GM18907 (cell line): ENCODE results near the gene RAD51B.
"Not testable (repeated sequence)": the region's sequence is repeated elsewhere in the genome, so short reads cannot be mapped to it uniquely, and the experiment has no call there.

Source experiments
- ATAC-seq: cut with Tn5 transposase; IDR thresholded peaks from one replicate; pipeline ENCODE4 v1.9.1; 2021; ENCODE audit warnings: mild to moderate bottlenecking, moderate library complexity; ENCODE audit not compliant: unreplicated experiment

RAD51B gene

GRCh38 chr14:68760761-68761160 lies 941.2 kb downstream of the RAD51B start:
- ATAC-seq = no peak

DNA sequence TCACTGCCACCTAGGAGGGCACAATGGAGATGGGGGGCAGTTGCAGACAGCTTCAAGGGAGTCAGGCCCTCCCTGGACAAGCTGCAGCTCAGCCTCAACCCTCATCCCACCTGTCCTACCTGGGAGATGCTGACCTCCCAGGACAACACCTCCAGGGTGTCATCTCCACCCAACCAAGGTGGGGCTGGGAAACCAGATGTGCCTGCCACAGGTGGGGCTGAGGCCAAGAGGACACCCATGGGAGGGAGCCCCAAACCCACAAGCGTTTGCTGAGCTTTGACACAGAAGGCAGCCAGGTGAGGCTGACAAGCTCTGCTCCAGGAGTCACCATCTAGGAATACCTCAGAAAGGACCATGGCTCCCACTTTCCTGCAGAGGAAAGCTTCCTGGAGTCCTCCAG lies 941.8 kb downstream of the RAD51B start:
- ATAC-seq = no peak

DNA sequence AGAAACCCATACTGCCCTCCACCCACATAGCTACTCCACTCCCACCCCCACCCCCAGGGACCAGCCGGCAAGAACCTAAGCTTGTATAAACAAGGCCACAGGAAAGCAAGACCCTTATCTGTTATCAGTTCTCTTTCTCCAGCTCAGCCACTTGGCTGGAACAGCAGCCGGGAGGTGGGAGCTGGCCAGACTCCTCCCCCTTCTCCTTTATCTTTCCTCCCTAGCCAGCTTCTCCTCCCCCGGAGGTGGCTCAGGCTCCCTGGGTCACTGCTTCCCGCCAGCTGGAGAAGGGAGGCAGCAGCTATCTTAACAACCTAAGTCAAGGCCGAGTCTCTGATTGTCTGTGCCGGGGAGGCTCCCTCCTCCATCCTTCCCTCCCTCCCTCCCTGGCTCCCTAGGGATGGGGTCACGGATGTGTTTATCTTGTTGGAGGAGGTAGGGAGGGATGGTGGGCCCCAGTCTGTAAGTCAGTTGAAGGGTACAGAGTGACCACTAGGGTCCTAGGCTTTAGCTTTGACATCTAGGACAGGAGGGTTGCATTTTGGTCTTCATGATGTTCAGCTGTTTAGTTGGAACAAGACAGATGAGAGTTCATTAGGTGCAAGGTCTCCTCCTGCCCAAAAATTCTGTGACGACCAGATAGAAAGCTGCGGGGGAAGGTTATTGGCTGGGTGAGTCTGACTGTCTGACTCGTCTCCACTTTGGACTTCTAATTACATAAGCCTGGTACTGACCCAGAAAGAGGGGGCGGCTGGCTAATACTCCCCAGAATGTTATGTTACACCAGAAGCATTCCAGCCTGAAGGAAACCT lies 943.6 kb downstream of the RAD51B start:
- no peak for ATAC-seq

- not testable (repeated sequence) for ATAC-seq
Measured at GRCh38 chr14:68763843-68764242, 944.3 kb downstream of the RAD51B start.

DNA sequence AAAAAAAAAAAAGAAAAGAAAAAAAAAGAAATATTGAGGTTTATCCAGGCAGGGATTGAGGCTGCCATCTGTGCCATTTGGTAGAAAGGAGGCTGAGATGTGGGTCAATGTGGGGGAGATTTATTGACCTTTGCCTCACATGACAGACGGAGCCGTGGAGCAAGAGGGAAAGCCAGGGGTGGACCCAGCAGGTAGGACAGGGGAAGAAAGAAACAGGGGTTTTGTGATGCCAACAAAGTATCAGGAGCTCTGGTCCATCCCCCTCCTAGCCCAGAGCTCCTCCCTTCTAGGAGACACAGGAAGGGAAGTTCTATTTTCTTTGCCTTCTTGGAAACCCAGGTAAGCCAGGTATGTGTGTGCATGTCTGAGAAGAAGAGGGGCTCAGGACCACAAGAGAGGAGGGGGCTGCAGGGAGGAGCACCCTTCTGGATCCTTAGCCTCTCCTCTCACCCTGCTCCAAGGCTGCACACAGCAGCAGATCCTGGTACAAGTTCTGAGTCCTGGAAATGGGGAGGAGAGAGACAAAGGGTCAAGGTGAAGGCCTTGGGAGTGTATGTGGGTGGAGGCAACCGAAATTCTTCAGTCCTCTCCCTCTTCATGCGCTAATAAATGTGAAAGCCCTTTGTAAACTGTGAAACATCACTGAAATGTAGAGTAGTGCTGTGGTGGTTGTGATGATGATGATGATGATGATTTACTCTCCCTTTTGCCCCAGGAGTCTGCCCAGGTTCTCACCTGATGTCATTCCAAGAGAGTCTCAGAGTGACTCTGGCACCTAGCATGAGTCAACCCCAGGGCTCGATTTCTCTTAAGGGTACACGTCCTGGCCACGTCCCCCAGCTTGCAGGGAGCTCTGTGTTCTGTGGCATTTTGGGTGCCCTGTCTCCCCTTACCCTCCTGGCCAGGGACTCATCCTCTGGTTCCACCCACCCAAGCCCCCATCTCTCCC lies 947.0 kb downstream of the RAD51B start:
- ATAC-seq = no peak

- no peak for ATAC-seq
Measured at GRCh38 chr14:68767248-68767645, 947.7 kb downstream of the RAD51B start.

DNA sequence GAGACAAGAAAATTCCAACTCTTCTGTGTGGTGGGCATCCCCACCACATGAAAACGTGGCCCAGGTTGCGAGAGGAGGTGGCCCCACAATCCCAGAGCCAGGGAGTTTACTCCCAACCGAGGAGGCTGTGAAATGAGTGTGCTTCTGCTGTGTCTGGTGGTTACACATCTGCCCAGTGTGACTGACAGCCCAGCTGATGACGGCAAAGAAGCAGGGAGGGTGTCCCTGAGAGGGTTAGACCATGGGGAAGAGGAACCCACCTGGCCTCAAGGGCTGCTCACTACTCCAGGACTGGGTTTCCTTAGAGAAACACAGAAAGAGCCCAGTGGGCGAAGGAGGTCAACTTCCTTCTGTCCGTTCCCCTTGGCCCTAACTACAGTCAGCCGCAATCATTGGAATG lies 948.7 kb downstream of the RAD51B start:
- ATAC-seq = no peak

- ATAC-seq = no peak
Measured at GRCh38 chr14:68770051-68770450, 950.5 kb downstream of the RAD51B start.

DNA sequence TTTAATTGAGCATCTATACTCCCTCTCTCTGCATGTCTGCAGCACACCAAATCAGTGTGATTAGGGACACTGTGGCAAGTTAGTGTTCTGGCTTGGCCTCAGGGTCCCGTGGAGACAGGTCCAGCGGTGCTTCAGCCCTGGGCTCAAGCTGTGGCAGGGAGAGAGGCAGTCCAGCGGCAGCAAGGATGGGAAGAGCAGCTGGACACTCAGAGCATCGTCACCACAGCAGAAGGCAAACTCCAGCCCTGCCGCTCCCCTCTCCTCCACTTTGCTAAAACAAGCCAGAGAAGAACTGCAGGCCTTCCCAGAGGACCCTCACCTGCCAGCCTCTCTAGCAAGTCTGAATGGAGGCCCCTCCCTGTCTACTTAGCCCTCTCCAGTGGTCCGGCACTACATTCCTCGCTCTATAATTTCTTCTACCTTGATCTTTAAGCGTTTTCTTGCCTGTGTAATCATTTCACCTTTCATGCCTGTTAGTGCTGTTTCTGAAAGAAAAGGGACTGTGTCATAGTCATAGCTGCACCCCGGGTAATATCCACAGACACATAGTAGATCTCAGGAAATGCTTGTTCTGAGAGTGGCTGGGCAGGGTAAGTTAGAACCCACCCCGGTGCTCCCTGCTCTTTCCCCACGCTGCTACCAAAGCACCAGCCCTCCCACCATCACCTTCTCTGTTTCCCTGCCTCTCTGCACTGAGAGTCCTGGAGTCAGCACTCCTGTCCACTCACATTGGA lies 951.1 kb downstream of the RAD51B start:
- no peak for ATAC-seq

- ATAC-seq = no peak
Measured at GRCh38 chr14:68771631-68772030, 952.1 kb downstream of the RAD51B start.

DNA sequence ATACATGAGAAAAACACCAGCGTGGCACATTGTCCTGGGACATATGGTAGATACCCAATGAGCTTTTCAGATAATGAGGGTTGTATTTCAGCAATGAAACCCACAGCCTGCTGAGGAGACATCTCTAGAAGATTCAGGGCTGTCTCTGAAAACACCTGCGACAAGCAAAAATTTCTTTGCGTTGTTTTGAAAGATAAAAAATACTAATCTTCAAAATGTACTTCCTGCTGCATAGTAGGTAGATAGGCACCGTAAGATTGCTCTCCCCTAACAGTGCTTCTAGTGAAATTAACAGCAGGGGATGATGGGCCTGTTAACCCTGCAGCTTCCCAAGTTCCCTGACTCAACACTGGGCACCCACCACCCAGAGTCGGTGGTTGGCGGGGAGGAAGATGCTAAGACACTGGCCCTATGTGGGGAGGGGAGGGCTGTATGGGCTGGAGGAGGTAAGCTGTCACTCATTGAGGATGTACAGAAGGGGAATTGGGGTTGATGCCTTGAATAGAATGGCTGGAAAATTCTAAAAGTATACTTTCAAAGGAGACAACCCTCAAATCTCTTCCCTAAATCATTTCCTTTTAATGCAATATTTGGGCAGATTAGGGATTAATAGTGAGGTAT lies 953.3 kb downstream of the RAD51B start:
- no peak for ATAC-seq

DNA sequence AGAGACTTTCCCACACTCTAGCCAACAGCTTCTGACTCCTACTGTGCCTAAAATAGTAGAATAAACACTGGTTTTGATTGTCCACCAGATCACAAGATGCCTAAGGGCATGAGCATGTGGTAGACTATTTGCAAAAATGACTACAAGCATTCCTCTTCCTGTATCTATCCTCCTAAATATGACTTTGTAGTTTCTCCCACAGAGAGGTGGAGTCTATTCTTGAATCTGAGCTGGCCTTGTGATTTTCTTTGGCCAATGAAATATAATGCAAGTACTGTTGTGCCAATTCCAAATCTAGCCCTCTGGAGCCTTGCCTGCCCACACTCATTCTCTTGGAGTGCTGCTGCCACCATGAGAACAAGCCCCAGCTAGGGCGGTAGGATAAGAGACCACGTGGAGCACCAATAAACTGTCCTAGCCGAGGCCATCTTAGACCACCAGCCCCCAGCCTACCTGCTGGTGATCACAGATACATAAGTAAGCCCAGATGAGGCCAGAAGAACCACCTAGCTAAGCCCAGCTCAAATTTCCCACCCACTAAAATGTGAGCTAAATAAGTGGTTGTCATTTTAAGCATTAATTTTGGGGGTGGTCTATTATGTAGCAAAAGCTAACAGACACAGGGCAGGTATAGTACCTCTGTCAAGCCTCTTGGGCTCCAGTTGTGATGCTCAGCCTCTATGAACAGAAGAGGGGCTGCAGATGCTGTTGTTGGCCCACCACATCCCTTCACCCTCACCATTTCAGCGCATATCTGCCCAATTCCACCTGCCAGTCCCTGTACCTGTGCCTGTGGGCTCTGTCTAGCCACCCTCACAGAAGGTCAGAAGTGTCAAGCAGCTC lies 955.4 kb downstream of the RAD51B start:
- no peak for ATAC-seq

- no peak for ATAC-seq
Measured at GRCh38 chr14:68775614-68776126, 956.1 kb downstream of the RAD51B start.

- ATAC-seq = no peak
Measured at GRCh38 chr14:68777644-68778043, 958.1 kb downstream of the RAD51B start.
